Naive thymus-derived CD4-positive, alpha-beta T cell (primary cell): ENCODE results near the gene AIPL1. TPM values are rescaled to one million over a fixed set of nuclear protein-coding genes. Genes with fewer than 3 reads are reported as not detected.

Experiments
- ATAC-seq: fragments of 150-1000 bp; cut with Tn5 transposase; 2 replicates; pipeline ENCODE4 v1.10.0; 2021; ENCODE audit warnings: mild to moderate bottlenecking, moderate library complexity
- CTCF ChIA-PET: fragments of 350-600 bp; sonication (Branson Sonifier 250); formaldehyde crosslinking; loops from one replicate; lab custom pipeline; 2021; ENCODE audit warnings: antibody characterized with exemption; lab: Charles Lee
- POLR2A ChIA-PET: fragments of 350-600 bp; sonication (Branson Sonifier 250); formaldehyde crosslinking; loops from one replicate; lab custom pipeline; 2021; ENCODE audit warnings: antibody characterized with exemption, inconsistent platforms; lab: Charles Lee
- DNase-seq, 9 donors: peaks; one replicate each; pipeline versions ENCODE4 v3.0.0 to v3.0.0-alpha.2; 2020 to 2022; ENCODE audit warnings: mixed read lengths in 1 of 9
- H3K27ac ChIP-seq: one replicate; pipeline ENCODE4 v1.7.0; 2013; ENCODE audit warnings: mild to moderate bottlenecking, low read depth, low read length, moderate library complexity
- H3K27me3 ChIP-seq, 2 donors: one replicate each; pipeline ENCODE4 v1.7.0; 2013; ENCODE audit warnings: low read length in 2 of 2, mild to moderate bottlenecking in 2 of 2, moderate library complexity in 2 of 2; ENCODE audit not compliant: control insufficient read depth in 2 of 2, insufficient read depth in 2 of 2
- H3K36me3 ChIP-seq, 3 experiments: 1 replicate in 2 of 3; 2 replicates in 1 of 3; pipeline ENCODE4 v1.7.0; 2013; ENCODE audit warnings: low read length in 3 of 3, mild to moderate bottlenecking in 3 of 3, moderate library complexity in 1 of 3; ENCODE audit not compliant: insufficient read depth in 3 of 3, control insufficient read depth in 2 of 3
- H3K4me1 ChIP-seq, 2 donors: one replicate each; pipeline ENCODE4 v1.7.0; 2013; ENCODE audit warnings: low read length in 2 of 2, mild to moderate bottlenecking in 2 of 2, moderate library complexity in 1 of 2; ENCODE audit not compliant: control insufficient read depth in 2 of 2, insufficient read depth in 2 of 2
- H3K4me3 ChIP-seq: 2 replicates; pipeline ENCODE4 v1.7.0; 2013; ENCODE audit warnings: mild to moderate bottlenecking, low read length
- H3K9me3 ChIP-seq, 3 experiments: 1 replicate in 2 of 3; 2 replicates in 1 of 3; pipeline ENCODE4 v1.7.0; 2013; ENCODE audit warnings: low read length in 3 of 3; ENCODE audit not compliant: control insufficient read depth in 2 of 3
- H3K27ac Mint-ChIP-seq, 9 donors: one replicate each; pipeline ENCODE4 v1.8.0; 2020 to 2022; ENCODE audit warnings: mixed read lengths in 9 of 9, mild to moderate bottlenecking in 8 of 9, moderate library complexity in 5 of 9, inconsistent platforms in 2 of 9
- H3K27me3 Mint-ChIP-seq, 5 donors: one replicate each; pipeline ENCODE4 v1.8.0; 2021 to 2022; ENCODE audit warnings: mixed read lengths in 5 of 5, mild to moderate bottlenecking in 1 of 5
- H3K36me3 Mint-ChIP-seq, 5 donors: one replicate each; pipeline ENCODE4 v1.8.0; 2020 to 2022; ENCODE audit warnings: mixed read lengths in 5 of 5, mild to moderate bottlenecking in 3 of 5, inconsistent platforms in 1 of 5
- H3K4me1 Mint-ChIP-seq, 7 donors: one replicate each; pipeline ENCODE4 v1.8.0; 2020 to 2022; ENCODE audit warnings: mixed read lengths in 7 of 7, mild to moderate bottlenecking in 3 of 7, inconsistent platforms in 1 of 7
- H3K4me3 Mint-ChIP-seq, 10 donors: one replicate each; pipeline ENCODE4 v1.8.0; 2020 to 2022; ENCODE audit warnings: mild to moderate bottlenecking in 10 of 10, mixed read lengths in 10 of 10, moderate library complexity in 6 of 10, inconsistent platforms in 2 of 10
- H3K9me3 Mint-ChIP-seq, 11 donors: one replicate each; pipeline ENCODE4 v1.8.0; 2020 to 2022; ENCODE audit warnings: mixed read lengths in 11 of 11, mild to moderate bottlenecking in 4 of 11, inconsistent platforms in 1 of 11, moderate library complexity in 1 of 11
- intact Hi-C, 2 donors: fragments of 100-400 bp; cut with micrococcal nuclease; formaldehyde crosslinking; loops; one replicate each; pipeline ENCODE4 v1.15.1; 2023
- polyA plus RNA-seq, 2 donors: library from polyadenylated mRNA; unstranded; fragments of 300-500 nt; fragmentation: Illumina TruSeq; gene quantifications; one replicate each; pipeline ENCODE4 v1.2.3, GENCODE V29; 2021
- total RNA-seq, 6 experiments: library from RNA in 5 of 6; stranded (reverse) in 5 of 6; gene quantifications; 1 replicate in 5 of 6; 2 replicates in 1 of 6; pipeline ENCODE4 v1.2.3 and lab custom pipeline; 2021 to 2026

The AIPL1 gene
- total and polyA plus RNA-seq, 7 experiments from 2014 or later, result not detected

GRCh38 chr17:6461792-6462524 is 27.0 kb upstream of the AIPL1 start:
- DNase-seq, result no peak
- no peaks in the 10 kb centered on the region for H3K36me3 ChIP-seq
- no peak overlapping the region for H3K4me3 Mint-ChIP-seq
- no peaks in the 10 kb centered on the region for H3K4me1 ChIP-seq
- intact Hi-C loops, result no loop called here
- POLR2A ChIA-PET, result interaction anchor here (0.8 kb wide), 1 partner anchor 8 kb away, joined by 3 read pairs; no protein-coding TSS in a partner anchor
- H3K4me3 ChIP-seq, result no peak overlapping the region
- H3K36me3 Mint-ChIP-seq, result no peaks in the 10 kb centered on the region
- no peak for ATAC-seq
- H3K9me3 ChIP-seq, result no peaks in the 10 kb centered on the region
- peaks cover 0 to 16% (median 4%) of the 10 kb centered on the region in 7 donors for H3K4me1 Mint-ChIP-seq
- CTCF ChIA-PET, result no interaction called here
- peaks cover 0 to 3% (median 0%) of the 10 kb centered on the region in 5 donors for H3K27me3 Mint-ChIP-seq
- no peaks in the 10 kb centered on the region for H3K9me3 Mint-ChIP-seq
- no peaks in the 10 kb centered on the region for H3K27me3 ChIP-seq
- H3K27ac Mint-ChIP-seq, result peak overlapping the region in 1 of 9 donors; percentile 42
- H3K27ac ChIP-seq, result no peak overlapping the region

GRCh38 chr17:6461246-6461645 is 26.3 kb upstream of the AIPL1 start:
- H3K27me3 Mint-ChIP-seq, result peaks cover 0 to 6% (median 0%) of the 10 kb centered on the region in 5 donors
- H3K27ac Mint-ChIP-seq, result no peak overlapping the region
- DNase-seq, result no peak
- intact Hi-C loops, result no loop called here
- ChIA-PET CTCF (no interaction called here), POLR2A (no interaction called here)
- H3K4me1 Mint-ChIP-seq, result peaks cover 4 to 19% (median 10%) of the 10 kb centered on the region in 7 donors
- Histone ChIP-seq H3K4me3 (no peak overlapping the region), H3K4me1 (no peaks in the 10 kb centered on the region), H3K36me3 (no peaks in the 10 kb centered on the region), H3K27ac (no peak overlapping the region), H3K27me3 (no peaks in the 10 kb centered on the region), H3K9me3 (no peaks in the 10 kb centered on the region)
- H3K4me3 Mint-ChIP-seq, result no peak overlapping the region
- no peaks in the 10 kb centered on the region for H3K36me3 Mint-ChIP-seq
- ATAC-seq, result no peak
- no peaks in the 10 kb centered on the region for H3K9me3 Mint-ChIP-seq

GRCh38 chr17:6460531-6461161 is 25.7 kb upstream of the AIPL1 start:
- no peak overlapping the region for H3K4me3 Mint-ChIP-seq
- H3K27me3 ChIP-seq, result no peaks in the 10 kb centered on the region
- H3K36me3 ChIP-seq, result no peaks in the 10 kb centered on the region
- peak overlapping the region in 2 of 9 donors; percentile 4 to 76 for H3K27ac Mint-ChIP-seq
- no peaks in the 10 kb centered on the region for H3K4me1 ChIP-seq
- POLR2A ChIA-PET, result no interaction called here
- no peak for ATAC-seq
- H3K36me3 Mint-ChIP-seq, result no peaks in the 10 kb centered on the region
- no peak overlapping the region for H3K4me3 ChIP-seq
- no peaks in the 10 kb centered on the region for H3K9me3 Mint-ChIP-seq
- no peak for DNase-seq
- CTCF ChIA-PET, result interaction anchor here (1.1 kb wide), 1 partner anchor 12 kb away, joined by 4 read pairs; no protein-coding TSS in a partner anchor
- H3K27ac ChIP-seq, result no peak overlapping the region
- peaks cover 6 to 19% (median 11%) of the 10 kb centered on the region in 7 donors for H3K4me1 Mint-ChIP-seq
- intact Hi-C loops, result no loop called here
- H3K9me3 ChIP-seq, result no peaks in the 10 kb centered on the region
- peaks cover 0 to 8% (median 0%) of the 10 kb centered on the region in 5 donors for H3K27me3 Mint-ChIP-seq

GRCh38 chr17:6458460-6458950 is 23.6 kb upstream of the AIPL1 start:
- Histone ChIP-seq H3K27me3 (no peaks in the 10 kb centered on the region), H3K36me3 (no peaks in the 10 kb centered on the region), H3K4me3 (no peak overlapping the region), H3K27ac (no peak overlapping the region), H3K9me3 (no peaks in the 10 kb centered on the region), H3K4me1 (peaks cover 0 to 8% of the 10 kb centered on the region in 2 donors)
- ChIA-PET POLR2A (no interaction called here), CTCF (no interaction called here)
- H3K9me3 Mint-ChIP-seq, result no peaks in the 10 kb centered on the region
- DNase-seq, result no peak
- H3K4me1 Mint-ChIP-seq, result peaks cover 7 to 24% (median 20%) of the 10 kb centered on the region in 7 donors
- intact Hi-C loops, result no loop called here
- H3K36me3 Mint-ChIP-seq, result no peaks in the 10 kb centered on the region
- ATAC-seq, result no peak
- H3K4me3 Mint-ChIP-seq, result no peak overlapping the region
- no peak overlapping the region for H3K27ac Mint-ChIP-seq
- H3K27me3 Mint-ChIP-seq, result peaks cover 0 to 20% (median 0%) of the 10 kb centered on the region in 5 donors

GRCh38 chr17:6457688-6458459 is 23.0 kb upstream of the AIPL1 start:
- no peak for DNase-seq
- H3K36me3 Mint-ChIP-seq, result no peaks in the 10 kb centered on the region
- no peaks in the 10 kb centered on the region for H3K27me3 ChIP-seq
- no peak overlapping the region for H3K4me3 ChIP-seq
- H3K27me3 Mint-ChIP-seq, result peaks cover 0 to 25% (median 0%) of the 10 kb centered on the region in 5 donors
- H3K9me3 ChIP-seq, result no peaks in the 10 kb centered on the region
- no peak for ATAC-seq
- peaks cover 9 to 30% (median 25%) of the 10 kb centered on the region in 7 donors for H3K4me1 Mint-ChIP-seq
- intact Hi-C loops, result no loop called here
- H3K27ac Mint-ChIP-seq, result no peak overlapping the region
- H3K36me3 ChIP-seq, result no peaks in the 10 kb centered on the region
- H3K4me1 ChIP-seq, result peaks cover 0 to 8% of the 10 kb centered on the region in 2 donors
- CTCF ChIA-PET, result no interaction called here
- H3K4me3 Mint-ChIP-seq, result no peak overlapping the region
- POLR2A ChIA-PET, result no interaction called here
- H3K27ac ChIP-seq, result no peak overlapping the region
- H3K9me3 Mint-ChIP-seq, result no peaks in the 10 kb centered on the region

GRCh38 chr17:6456914-6457687 is 22.2 kb upstream of the AIPL1 start:
- Mint-ChIP-seq H3K4me3 (peak overlapping the region in 4 of 10 donors; percentile 26 to 61 (median 44)), H3K27ac (peak overlapping the region in 8 of 9 donors; percentile 48 to 92 (median 68)), H3K9me3 (no peaks in the 10 kb centered on the region), H3K4me1 (peaks cover 11 to 34% (median 27%) of the 10 kb centered on the region in 7 donors), H3K27me3 (peaks cover 0 to 27% (median 0%) of the 10 kb centered on the region in 5 donors), H3K36me3 (peaks cover 0 to 2% (median 0%) of the 10 kb centered on the region in 5 donors)
- Histone ChIP-seq H3K4me1 (peaks cover 0 to 8% of the 10 kb centered on the region in 2 donors), H3K36me3 (no peaks in the 10 kb centered on the region), H3K27me3 (no peaks in the 10 kb centered on the region), H3K9me3 (no peaks in the 10 kb centered on the region), H3K27ac (no peak overlapping the region), H3K4me3 (no peak overlapping the region)
- POLR2A ChIA-PET, result no interaction called here
- CTCF ChIA-PET, result no interaction called here
- intact Hi-C loops, result no loop called here
- ATAC-seq, result no peak
- DNase-seq, result no peak
